ENCODE measurements around the gene ZFP36L1. TPM values are rescaled to one million over a fixed set of nuclear protein-coding genes. Genes with fewer than 3 reads are reported as not detected.
A peak's percentile ranks its signal among the peaks of the same experiment; 100 is the strongest.

ZFP36L1 gene
- polyA plus RNA-seq, 6 donors from 2014 or later, result 99.2 to 447 (median 302) TPM

- DNase-seq (no peak), ATAC-seq (ENCODE audit: low read depth in 2 of 2) (no peak)
- Mint-ChIP-seq H3K4me3 (peak overlapping the region; percentile 75 to 93 (median 86)), H3K36me3 (no peaks in the 10 kb centered on the region), H3K9me3 (no peaks in the 10 kb centered on the region), H3K4me1 (peaks cover 55 to 92% (median 84%) of the 10 kb centered on the region in 3 donors), H3K27me3 (no peaks in the 10 kb centered on the region), H3K27ac (peak overlapping the region; percentile 94 to 100 (median 96))
These were observed 20.5 kb upstream of the ZFP36L1 start for GRCh38 chr14:68813318-68813838.

GRCh38 chr14:68811171-68811570 is 18.3 kb upstream of the ZFP36L1 start:
- peak overlapping the region; percentile 60 to 100 (median 80) for H3K27ac Mint-ChIP-seq
- H3K36me3 Mint-ChIP-seq, result no peaks in the 10 kb centered on the region
- DNase-seq (no peak), ATAC-seq (ENCODE audit: low read depth in 2 of 2) (no peak)
- peak overlapping the region in 3 of 8 donors; percentile 29 to 36 (median 35) for H3K4me3 Mint-ChIP-seq
- H3K27me3 Mint-ChIP-seq, result no peaks in the 10 kb centered on the region
- H3K9me3 Mint-ChIP-seq, result no peaks in the 10 kb centered on the region
- peaks cover 61 to 97% (median 92%) of the 10 kb centered on the region in 3 donors for H3K4me1 Mint-ChIP-seq

GRCh38 chr14:68810173-68811153 is 17.6 kb upstream of the ZFP36L1 start:
- peaks cover 63 to 98% (median 93%) of the 10 kb centered on the region in 3 donors for H3K4me1 Mint-ChIP-seq
- peak overlapping the region; percentile 59 to 100 (median 80) for H3K27ac Mint-ChIP-seq
- no peaks in the 10 kb centered on the region for H3K36me3 Mint-ChIP-seq
- no peaks in the 10 kb centered on the region for H3K27me3 Mint-ChIP-seq
- H3K9me3 Mint-ChIP-seq, result no peaks in the 10 kb centered on the region
- no peak for DNase-seq
- peak overlapping the region in 3 of 8 donors; percentile 15 to 56 (median 16) for H3K4me3 Mint-ChIP-seq
- no peak for ATAC-seq (ENCODE audit: low read depth in 2 of 2)

GRCh38 chr14:68809524-68809923 is 16.7 kb upstream of the ZFP36L1 start:
- DNase-seq (no peak), ATAC-seq (ENCODE audit: low read depth in 2 of 2) (no peak)
- peaks cover 65 to 98% (median 93%) of the 10 kb centered on the region in 3 donors for H3K4me1 Mint-ChIP-seq
- H3K9me3 Mint-ChIP-seq, result peaks cover 0 to 3% (median 0%) of the 10 kb centered on the region in 7 donors
- no peaks in the 10 kb centered on the region for H3K27me3 Mint-ChIP-seq
- H3K4me3 Mint-ChIP-seq, result no peak overlapping the region
- H3K36me3 Mint-ChIP-seq, result no peaks in the 10 kb centered on the region
- H3K27ac Mint-ChIP-seq, result peak overlapping the region in 5 of 6 donors; percentile 15 to 100 (median 42)

GRCh38 chr14:68808696-68809480 is 16.0 kb upstream of the ZFP36L1 start:
- H3K27me3 Mint-ChIP-seq, result no peaks in the 10 kb centered on the region
- DNase-seq (no peak), ATAC-seq (ENCODE audit: low read depth in 2 of 2) (no peak)
- H3K4me1 Mint-ChIP-seq, result peaks cover 60 to 98% (median 92%) of the 10 kb centered on the region in 3 donors
- H3K36me3 Mint-ChIP-seq, result no peaks in the 10 kb centered on the region
- peak overlapping the region in 5 of 6 donors; percentile 1 to 100 (median 42) for H3K27ac Mint-ChIP-seq
- H3K9me3 Mint-ChIP-seq, result peaks cover 0 to 3% (median 0%) of the 10 kb centered on the region in 7 donors
- peak overlapping the region in 5 of 8 donors; percentile 10 to 56 (median 40) for H3K4me3 Mint-ChIP-seq

- Mint-ChIP-seq H3K4me1 (peaks cover 53 to 95% (median 83%) of the 10 kb centered on the region in 3 donors), H3K4me3 (peak overlapping the region in 3 of 8 donors; percentile 81 to 96 (median 84)), H3K27ac (peak overlapping the region; percentile 99 to 100 (median 99)), H3K9me3 (peaks cover 0 to 10% (median 0%) of the 10 kb centered on the region in 7 donors), H3K36me3 (no peaks in the 10 kb centered on the region), H3K27me3 (no peaks in the 10 kb centered on the region)
- ATAC-seq (ENCODE audit: low read depth in 2 of 2), result no peak
- DNase-seq, result no peak
These were observed 15.1 kb upstream of the ZFP36L1 start for GRCh38 chr14:68807987-68808386.

- H3K27ac Mint-ChIP-seq, result peak overlapping the region; percentile 99 to 100 (median 99)
- peaks cover 0 to 14% (median 0%) of the 10 kb centered on the region in 7 donors for H3K9me3 Mint-ChIP-seq
- ATAC-seq (ENCODE audit: low read depth in 2 of 2) (peak; percentile 79 to 85), DNase-seq (peak; percentile 56)
- peaks cover 52 to 86% (median 79%) of the 10 kb centered on the region in 3 donors for H3K4me1 Mint-ChIP-seq
- H3K4me3 Mint-ChIP-seq, result peak overlapping the region; percentile 76 to 96 (median 87)
- H3K36me3 Mint-ChIP-seq, result peaks cover 0 to 1% of the 10 kb centered on the region in 2 donors
- H3K27me3 Mint-ChIP-seq, result no peaks in the 10 kb centered on the region
These were observed 14.3 kb upstream of the ZFP36L1 start for GRCh38 chr14:68807148-68807600.

GRCh38 chr14:68806526-68807147 is 13.8 kb upstream of the ZFP36L1 start:
- peaks cover 3 to 6% of the 10 kb centered on the region in 2 donors for H3K36me3 Mint-ChIP-seq
- peak overlapping the region; percentile 76 to 96 (median 87) for H3K4me3 Mint-ChIP-seq
- H3K27ac Mint-ChIP-seq, result peak overlapping the region; percentile 99 to 100 (median 99)
- ATAC-seq (ENCODE audit: low read depth in 2 of 2), result peak; percentile 93 to 95
- H3K4me1 Mint-ChIP-seq, result peaks cover 57 to 86% (median 79%) of the 10 kb centered on the region in 3 donors
- DNase-seq, result peak; percentile 80
- no peaks in the 10 kb centered on the region for H3K27me3 Mint-ChIP-seq
- peaks cover 4 to 19% (median 5%) of the 10 kb centered on the region in 7 donors for H3K9me3 Mint-ChIP-seq

- peak overlapping the region; percentile 76 to 96 (median 87) for H3K4me3 Mint-ChIP-seq
- DNase-seq (no peak), ATAC-seq (ENCODE audit: low read depth in 2 of 2) (no peak)
- peaks cover 5 to 11% of the 10 kb centered on the region in 2 donors for H3K36me3 Mint-ChIP-seq
- peaks cover 55 to 77% (median 70%) of the 10 kb centered on the region in 3 donors for H3K4me1 Mint-ChIP-seq
- peaks cover 6 to 26% (median 8%) of the 10 kb centered on the region in 7 donors for H3K9me3 Mint-ChIP-seq
- no peaks in the 10 kb centered on the region for H3K27me3 Mint-ChIP-seq
- peak overlapping the region; percentile 99 to 100 (median 99) for H3K27ac Mint-ChIP-seq
These were observed 12.5 kb upstream of the ZFP36L1 start for GRCh38 chr14:68805414-68805813.

- Mint-ChIP-seq H3K27ac (peak overlapping the region in 4 of 6 donors; percentile 80 to 100 (median 94)), H3K4me1 (peaks cover 48 to 78% (median 63%) of the 10 kb centered on the region in 3 donors), H3K4me3 (peak overlapping the region in 5 of 8 donors; percentile 21 to 69 (median 34)), H3K27me3 (no peaks in the 10 kb centered on the region), H3K9me3 (peaks cover 6 to 30% (median 12%) of the 10 kb centered on the region in 7 donors), H3K36me3 (peaks cover 5 to 11% of the 10 kb centered on the region in 2 donors)
- DNase-seq (no peak), ATAC-seq (ENCODE audit: low read depth in 2 of 2) (no peak)
These were observed 8.8 kb upstream of the ZFP36L1 start for GRCh38 chr14:68801631-68802030.

- H3K27ac Mint-ChIP-seq, result peak overlapping the region in 4 of 6 donors; percentile 9 to 100 (median 50)
- DNase-seq (no peak), ATAC-seq (ENCODE audit: low read depth in 2 of 2) (no peak)
- H3K4me1 Mint-ChIP-seq, result peaks cover 49 to 77% (median 63%) of the 10 kb centered on the region in 3 donors
- no peaks in the 10 kb centered on the region for H3K27me3 Mint-ChIP-seq
- peaks cover 5 to 11% of the 10 kb centered on the region in 2 donors for H3K36me3 Mint-ChIP-seq
- peaks cover 6 to 30% (median 12%) of the 10 kb centered on the region in 7 donors for H3K9me3 Mint-ChIP-seq
- no peak overlapping the region for H3K4me3 Mint-ChIP-seq
These were observed 8.1 kb upstream of the ZFP36L1 start for GRCh38 chr14:68800953-68801352.

GRCh38 chr14:68800390-68800789 is 7.5 kb upstream of the ZFP36L1 start:
- Mint-ChIP-seq H3K9me3 (peaks cover 6 to 31% (median 12%) of the 10 kb centered on the region in 7 donors), H3K4me3 (peak overlapping the region in 4 of 8 donors; percentile 0 to 49 (median 36)), H3K4me1 (peaks cover 43 to 72% (median 58%) of the 10 kb centered on the region in 3 donors), H3K36me3 (peaks cover 5 to 11% of the 10 kb centered on the region in 2 donors), H3K27me3 (no peaks in the 10 kb centered on the region), H3K27ac (peak overlapping the region in 4 of 6 donors; percentile 76 to 85 (median 80))
- DNase-seq (no peak), ATAC-seq (ENCODE audit: low read depth in 2 of 2) (no peak)

Measured in naive B cell (primary cell).